GM23338 (cell line): ENCODE results near the gene PIM3. TPM values are rescaled to one million over a fixed set of nuclear protein-coding genes. Genes with fewer than 3 reads are reported as not detected.
A peak's percentile ranks its signal among the peaks of the same experiment; 100 is the strongest.

Experiments used
- ATAC-seq: fragments of 200-7000 bp; cut with Tn5 transposase; 3 replicates; pipeline ENCODE4 v1.9.1; 2020
- DNase-seq: peaks from one replicate; pipeline ENCODE4 v3.0.0-alpha.2; 2015; ENCODE audit warnings: low spot score
- H2AFZ ChIP-seq: fragments of 200-600 bp; sonication (generic); 2 replicates; pipeline ENCODE4 v1.8.0; 2016; ENCODE audit warnings: antibody characterized with exemption, mild to moderate bottlenecking, moderate library complexity
- H3F3A ChIP-seq: fragments of 200-600 bp; sonication (generic); replicated peaks from 2 replicates; pipeline ENCODE4 v1.8.0; 2017; ENCODE audit warnings: antibody characterized with exemption, mixed run types, low read depth
- H3K27ac ChIP-seq: fragments of 200-600 bp; sonication (generic); 2 replicates; pipeline ENCODE4 v1.6.1; 2016; ENCODE audit warnings: low read depth
- H3K27me3 ChIP-seq: fragments of 200-600 bp; sonication (generic); 2 replicates; pipeline ENCODE4 v1.8.0; 2016; ENCODE audit warnings: mild to moderate bottlenecking, mixed run types, moderate library complexity; ENCODE audit not compliant: insufficient read depth
- H3K36me3 ChIP-seq: fragments of 200-600 bp; sonication (generic); 2 replicates; pipeline ENCODE4 v1.8.0; 2016; ENCODE audit warnings: mild to moderate bottlenecking; ENCODE audit not compliant: insufficient read depth
- H3K4me1 ChIP-seq: fragments of 200-600 bp; sonication (generic); 2 replicates; pipeline ENCODE4 v1.8.0; 2016; ENCODE audit warnings: mild to moderate bottlenecking, moderate library complexity; ENCODE audit not compliant: insufficient read depth
- H3K4me2 ChIP-seq: fragments of 200-600 bp; sonication (generic); 2 replicates; pipeline ENCODE4 v1.7.1; 2017; ENCODE audit warnings: mixed run types
- H3K4me3 ChIP-seq: fragments of 200-600 bp; sonication (generic); 2 replicates; pipeline ENCODE4 v1.6.1; 2016; ENCODE audit warnings: mixed run types
- H3K79me2 ChIP-seq: fragments of 200-600 bp; sonication (generic); replicated peaks from 2 replicates; pipeline ENCODE4 v1.8.0; 2017; ENCODE audit warnings: mild to moderate bottlenecking; ENCODE audit not compliant: insufficient read depth
- H3K9me2 ChIP-seq: fragments of 200-600 bp; sonication (generic); 2 replicates; pipeline ENCODE4 v1.8.0; 2017; ENCODE audit not compliant: insufficient read depth
- H4K20me1 ChIP-seq: fragments of 200-600 bp; sonication (generic); replicated peaks from 2 replicates; pipeline ENCODE4 v1.8.0; 2017; ENCODE audit warnings: mild to moderate bottlenecking; ENCODE audit not compliant: insufficient read depth
- H3K27ac Mint-ChIP-seq: 2 replicates; pipeline ENCODE4 v1.8.0; 2020; ENCODE audit warnings: inconsistent platforms, mild to moderate bottlenecking, moderate library complexity, mixed read lengths
- H3K27me3 Mint-ChIP-seq: 3 replicates; pipeline ENCODE4 v1.8.0; 2022; ENCODE audit warnings: low read depth, mild to moderate bottlenecking, moderate library complexity, mixed read lengths, inconsistent platforms; ENCODE audit not compliant: insufficient read depth, poor library complexity
- H3K36me3 Mint-ChIP-seq: 3 replicates; pipeline ENCODE4 v1.8.0; 2021; ENCODE audit warnings: low read depth, mild to moderate bottlenecking, inconsistent platforms, moderate library complexity, mixed read lengths
- H3K4me1 Mint-ChIP-seq: 3 replicates; pipeline ENCODE4 v1.8.0; 2020; ENCODE audit warnings: mild to moderate bottlenecking, inconsistent platforms, mixed read lengths
- H3K4me3 Mint-ChIP-seq: 3 replicates; pipeline ENCODE4 v1.8.0; 2021; ENCODE audit warnings: moderate library complexity, mild to moderate bottlenecking, inconsistent platforms, mixed read lengths
- H3K9me3 Mint-ChIP-seq: 3 replicates; pipeline ENCODE4 v1.8.0; 2020; ENCODE audit warnings: moderate library complexity, mild to moderate bottlenecking, inconsistent platforms, mixed read lengths
- CREB1 ChIP-seq: fragments of 250-450 bp; sonication (Bioruptor Pico); IDR thresholded peaks from 2 replicates; pipeline ENCODE4 v1.5.0; 2020; ENCODE audit warnings: low read depth, mild to moderate bottlenecking, moderate library complexity
- CTCF ChIP-seq, 2 experiments: fragments of 200-600 bp in 1 of 2; sonication (generic) in 1 of 2; conservative IDR thresholded peaks; 2 replicates each; pipeline versions ENCODE4 v1.5.1 to v1.6.1; 2016 to 2017; ENCODE audit warnings: antibody characterized with exemption in 2 of 2, low read depth in 2 of 2, mild to moderate bottlenecking in 2 of 2, moderate library complexity in 1 of 2
- ETS1 ChIP-seq: IDR thresholded peaks from 2 replicates; pipeline ENCODE4 v1.6.1; 2016; ENCODE audit warnings: antibody characterized with exemption
- EZH2 ChIP-seq: fragments of 200-600 bp; sonication (generic); IDR thresholded peaks from one replicate; pipeline ENCODE4 v1.8.0; 2017; ENCODE audit warnings: antibody characterized with exemption, mild to moderate bottlenecking, low read depth; ENCODE audit not compliant: unreplicated experiment
- JUNB ChIP-seq: IDR thresholded peaks from one replicate; pipeline ENCODE4 v1.6.1; 2016; ENCODE audit warnings: antibody characterized with exemption; ENCODE audit not compliant: unreplicated experiment
- NANOG ChIP-seq: IDR thresholded peaks from 2 replicates; pipeline ENCODE4 v1.6.1; 2016; ENCODE audit warnings: antibody characterized with exemption, borderline replicate concordance
- POLR2AphosphoS5 ChIP-seq: IDR thresholded peaks from 2 replicates; pipeline ENCODE4 v1.6.1; 2016; ENCODE audit warnings: antibody characterized with exemption, low read depth
- STAT1 ChIP-seq: IDR thresholded peaks from one replicate; pipeline ENCODE4 v1.6.1; 2016; ENCODE audit warnings: antibody characterized with exemption; ENCODE audit not compliant: unreplicated experiment
- ZNF114 ChIP-seq: fragments of 250-450 bp; sonication (Bioruptor Pico); IDR thresholded peaks from 2 replicates; pipeline ENCODE4 v1.5.0; 2020; ENCODE audit warnings: mild to moderate bottlenecking, moderate library complexity
- ZNF331 ChIP-seq: fragments of 250-450 bp; sonication (Bioruptor Pico); IDR thresholded peaks from 2 replicates; pipeline ENCODE4 v1.5.0; 2020; ENCODE audit warnings: low read depth, mild to moderate bottlenecking, moderate library complexity
- polyA plus RNA-seq: library from polyadenylated mRNA; unstranded; fragments of >200 nt; fragmentation: Nextera tagmentation; extraction: Ambion mirVana; gene quantifications from 2 replicates; pipeline ENCODE4 v1.2.1, GENCODE V29; 2016
- total RNA-seq: library from RNA; depleted of rRNA; stranded (reverse); fragments of >200 nt; shearing (Covaris generic); gene quantifications from 2 replicates; pipeline ENCODE4 v1.2.3, GENCODE V29; 2014

Gene PIM3
- total and polyA plus RNA-seq, 2 experiments from 2014 or later, result 17.7 to 37.3 TPM

GRCh38 chr22:49959782-49960158 lies 802 bp upstream of the PIM3 start (continued):
- TF ChIP-seq ETS1 (no peak), NANOG (no peak), EZH2 (no peak), JUNB (no peak), STAT1 (no peak)

- no peaks in the 10 kb centered on the region for H3K9me2 ChIP-seq
- no peaks in the 10 kb centered on the region for H3K36me3 ChIP-seq
- peaks cover 9% of the 10 kb centered on the region for H3K4me1 Mint-ChIP-seq
- H3K27ac ChIP-seq, result no peak overlapping the region
- peaks cover 14% of the 10 kb centered on the region for H3K79me2 ChIP-seq
- H3K4me1 ChIP-seq, result no peaks in the 10 kb centered on the region
- peak; percentile 2; the same call in 2 of the 3 replicates for ATAC-seq
- H3K9me3 Mint-ChIP-seq, result no peaks in the 10 kb centered on the region
- peaks cover 20% of the 10 kb centered on the region for H3K27me3 ChIP-seq
- 0 out of 2 replicates have a peak, but pooled peaks cover 5% of the 10 kb centered on the region for H4K20me1 ChIP-seq
- peak; percentile 56 for DNase-seq
- no peak overlapping the region for H3K27ac Mint-ChIP-seq
- H3K36me3 Mint-ChIP-seq, result peaks cover 19% of the 10 kb centered on the region
- no peaks in the 10 kb centered on the region for H3F3A ChIP-seq
- TF ChIP-seq POLR2AphosphoS5 (no peak), CREB1 (CRISPR knock-in tag) (peak; percentile 37; the same call in 1 of the 2 replicates)
- H3K4me2 ChIP-seq, result peak overlapping the region; percentile 82
- H3K4me3 Mint-ChIP-seq, result peak overlapping the region; percentile 84
- peaks cover 9% of the 10 kb centered on the region for H3K27me3 Mint-ChIP-seq
- peak overlapping the region; percentile 75 for H3K4me3 ChIP-seq
- no peak overlapping the region for H2AFZ ChIP-seq
Observed at GRCh38 chr22:49961005-49961600, 531 bp downstream of the PIM3 start.

GRCh38 chr22:49961601-49962011 lies 1.0 kb downstream of the PIM3 start:
- Histone ChIP-seq H3K36me3 (no peaks in the 10 kb centered on the region), H3F3A (no peaks in the 10 kb centered on the region), H3K9me2 (no peaks in the 10 kb centered on the region), H4K20me1 (0 out of 2 replicates have a peak, but pooled peaks cover 5% of the 10 kb centered on the region), H3K27me3 (peaks cover 20% of the 10 kb centered on the region), H3K79me2 (peaks cover 14% of the 10 kb centered on the region), H3K4me3 (peak overlapping the region; percentile 75), H3K4me1 (no peaks in the 10 kb centered on the region), H2AFZ (no peak overlapping the region), H3K27ac (no peak overlapping the region), H3K4me2 (peak overlapping the region; percentile 82)
- Mint-ChIP-seq H3K27ac (peak overlapping the region; percentile 70), H3K9me3 (no peaks in the 10 kb centered on the region), H3K4me3 (peak overlapping the region; percentile 84), H3K36me3 (peaks cover 19% of the 10 kb centered on the region), H3K27me3 (peaks cover 9% of the 10 kb centered on the region), H3K4me1 (peaks cover 9% of the 10 kb centered on the region)
- peak; percentile 51 for DNase-seq
- ATAC-seq, result peak; percentile 1; the same call in 2 of the 3 replicates
- TF ChIP-seq ZNF331 (CRISPR knock-in tag) (no peak), ETS1 (no peak), EZH2 (no peak), NANOG (no peak), CTCF (conservative IDR thresholded peaks at IDR 0.05; ENCODE audit: low read depth in 2 of 2) (no peak), ZNF114 (CRISPR knock-in tag) (no peak)
